HG02610 (cell line): Measurements from ENCODE around the gene KCNF1.

Experiments
- ATAC-seq: cut with Tn5 transposase; IDR thresholded peaks from one replicate; pipeline ENCODE4 v1.9.1; 2021; ENCODE audit warnings: mild to moderate bottlenecking, moderate library complexity; ENCODE audit not compliant: unreplicated experiment

KCNF1 gene

DNA sequence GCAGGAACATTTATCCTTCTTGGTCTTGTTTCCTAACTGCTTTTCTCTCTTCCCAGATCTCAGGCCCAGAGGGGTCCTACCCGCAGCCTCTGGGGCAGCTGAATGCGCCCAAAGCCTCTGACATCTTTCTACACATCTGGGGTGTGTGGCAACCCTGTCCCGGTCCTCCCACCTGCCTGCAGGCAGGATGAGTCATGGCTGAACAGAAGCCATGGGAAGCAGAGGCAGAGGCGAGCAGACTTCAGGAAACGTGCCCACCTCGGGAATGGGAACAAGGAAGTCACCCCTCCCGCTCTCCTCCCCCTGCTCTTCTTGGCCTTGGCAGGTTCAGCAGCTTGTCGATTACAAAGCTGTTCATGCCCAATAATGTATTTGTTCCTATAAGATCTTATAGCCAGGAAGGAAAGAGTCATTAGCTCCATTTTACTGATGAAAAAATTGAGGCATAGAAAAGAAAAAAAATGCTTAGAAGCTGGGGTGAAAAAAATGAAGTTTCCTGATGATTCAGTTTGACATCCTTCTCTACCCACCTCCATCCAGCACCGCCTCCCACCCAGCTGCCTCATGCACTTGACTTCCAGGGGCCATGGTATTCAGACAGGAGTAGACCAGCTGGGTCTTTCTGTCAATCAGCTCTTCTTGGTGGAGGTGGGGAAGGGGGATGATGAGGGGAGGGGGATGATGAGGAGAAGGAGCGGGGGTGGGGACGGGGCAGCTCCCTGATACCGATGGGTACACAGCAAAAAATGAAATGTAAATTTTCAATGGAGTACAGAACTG lies 10.4 kb upstream of the KCNF1 start:
- no peak for ATAC-seq

DNA sequence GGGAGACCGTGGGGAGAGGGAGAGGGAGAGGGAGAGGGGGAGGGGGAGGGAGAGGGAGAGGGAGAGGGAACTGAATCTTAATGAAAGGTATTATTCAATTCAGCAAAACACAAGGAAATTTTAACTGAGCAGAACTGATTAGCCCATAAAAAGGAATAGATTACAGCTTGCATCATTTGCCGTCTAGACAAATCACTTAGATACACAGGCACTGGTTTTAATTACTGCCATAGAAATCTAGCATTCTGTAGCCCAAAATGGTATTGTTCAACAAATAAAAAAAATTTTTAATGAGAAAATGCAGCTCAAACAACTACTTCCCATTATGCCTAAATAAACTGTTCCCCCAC lies 7.9 kb upstream of the KCNF1 start:
- ATAC-seq, result no peak

- no peak for ATAC-seq
Measured at GRCh38 chr2:10904455-10904854, 7.3 kb upstream of the KCNF1 start.

DNA sequence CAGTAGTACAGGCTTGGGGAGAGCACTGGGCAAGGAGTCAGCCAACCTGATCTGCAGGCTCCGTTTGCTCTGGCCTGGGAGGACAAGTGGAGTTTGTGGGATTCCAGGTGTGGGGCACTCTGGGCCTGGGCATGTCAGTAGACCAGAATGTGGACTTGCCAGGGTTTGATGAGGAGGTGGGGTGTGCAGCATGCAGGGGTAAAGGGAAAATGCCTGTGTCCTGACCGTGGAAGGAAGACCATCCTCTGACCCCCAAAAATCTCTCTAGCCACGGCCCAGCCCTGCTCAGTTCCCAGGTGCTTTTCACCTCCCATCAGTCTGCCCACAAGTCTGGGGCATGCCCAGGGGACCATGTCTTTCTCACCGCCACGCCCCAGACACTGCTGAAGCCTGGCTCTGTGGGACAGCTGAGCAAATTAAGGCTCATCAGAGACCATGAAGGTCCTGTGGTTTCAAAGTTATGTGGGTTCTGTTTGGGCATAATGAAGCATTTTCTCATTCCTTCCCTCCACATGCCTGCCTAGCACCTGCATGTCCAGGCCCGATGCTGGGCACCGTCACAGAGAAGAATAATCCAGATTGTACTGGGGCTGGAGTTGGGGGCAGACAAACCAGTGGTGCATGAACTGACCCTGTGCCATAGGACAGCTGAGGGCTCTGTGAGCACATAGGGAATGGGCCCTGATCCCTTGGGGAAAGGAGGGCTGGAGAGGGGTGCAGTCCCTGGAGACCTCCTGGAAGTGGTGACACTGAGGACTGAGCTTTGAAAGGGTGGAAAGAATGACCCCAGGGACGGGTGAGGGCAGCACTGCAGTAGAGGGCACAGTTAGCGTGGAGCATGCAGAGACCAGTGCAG lies 6.5 kb upstream of the KCNF1 start:
- ATAC-seq, result no peak

- ATAC-seq, result no peak
Measured at GRCh38 chr2:10905862-10906143, 5.9 kb upstream of the KCNF1 start.

DNA sequence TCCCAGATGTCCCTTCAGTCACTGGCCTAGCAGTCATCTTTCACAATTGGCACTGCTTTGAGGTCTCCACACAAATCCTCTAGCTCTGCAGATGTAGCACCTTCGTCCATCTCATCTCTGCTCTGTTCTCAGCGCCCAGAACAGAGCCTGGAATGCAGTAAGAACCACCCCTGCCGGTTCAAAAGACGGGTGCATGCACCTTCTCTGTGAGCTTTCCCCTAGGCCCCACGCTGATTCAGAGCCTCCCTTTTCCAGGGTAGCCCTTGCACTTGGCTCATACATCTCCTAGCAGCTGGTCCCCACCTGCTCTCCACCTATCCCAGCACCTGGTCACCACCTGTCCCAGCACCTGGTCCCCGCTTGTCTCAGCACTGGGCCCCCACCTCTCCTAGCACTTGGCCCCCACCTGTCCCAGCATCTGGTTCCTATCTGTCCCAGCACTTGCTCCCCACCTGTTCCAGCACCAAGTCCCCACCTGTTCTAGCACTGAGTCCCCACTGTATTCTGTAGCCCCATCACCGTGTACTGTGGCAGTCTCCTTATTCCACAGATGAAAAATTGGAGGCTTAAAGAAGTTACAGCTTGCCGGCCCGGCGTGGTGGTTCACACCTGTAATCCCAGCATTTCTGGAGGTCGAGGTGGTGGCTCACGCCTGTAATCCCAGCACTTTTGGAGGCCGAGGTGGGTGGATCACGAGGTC lies 4.7 kb upstream of the KCNF1 start:
- ATAC-seq, result no peak

DNA sequence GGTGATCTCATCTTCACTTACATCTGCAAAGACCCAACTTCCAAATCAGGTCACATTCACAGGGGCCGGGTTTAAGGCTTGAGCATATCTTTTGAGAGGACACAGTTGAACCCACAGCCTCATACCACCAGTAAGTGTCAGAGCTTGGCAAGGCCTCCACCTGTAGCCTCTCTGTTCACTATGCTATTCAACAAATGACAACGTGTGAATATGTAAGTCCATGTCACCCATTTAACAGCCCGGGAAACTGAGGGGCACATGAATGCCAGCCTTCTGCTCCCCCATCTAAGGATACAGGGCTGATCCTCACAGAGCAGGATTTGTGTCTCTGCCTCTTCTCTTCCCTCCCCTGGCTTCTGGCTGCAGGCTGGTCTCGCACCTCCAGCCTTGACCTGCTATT lies 3.5 kb upstream of the KCNF1 start:
- no peak for ATAC-seq

- no peak for ATAC-seq
Measured at GRCh38 chr2:10909050-10909995, 2.4 kb upstream of the KCNF1 start.

- no peak for ATAC-seq
Measured at GRCh38 chr2:10909996-10910341, 1.8 kb upstream of the KCNF1 start.

DNA sequence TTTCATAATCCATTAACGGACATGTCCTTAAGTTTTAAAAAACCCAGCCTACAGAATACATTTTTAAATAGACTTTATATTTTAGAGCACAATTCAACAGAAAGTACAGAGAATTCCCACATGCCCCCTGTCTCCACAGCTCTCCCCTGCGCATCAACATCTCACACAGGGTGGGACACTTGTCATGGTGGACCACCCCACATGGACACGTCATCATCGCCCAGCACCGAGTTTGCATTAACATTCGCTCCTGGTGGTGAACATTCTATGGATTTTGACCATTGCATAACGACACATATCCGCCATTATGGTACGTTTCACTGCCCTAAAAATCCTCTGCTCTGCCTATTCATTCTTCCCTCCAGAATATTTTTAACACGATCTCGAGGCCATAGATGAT lies 1.1 kb upstream of the KCNF1 start:
- ATAC-seq, result no peak

DNA sequence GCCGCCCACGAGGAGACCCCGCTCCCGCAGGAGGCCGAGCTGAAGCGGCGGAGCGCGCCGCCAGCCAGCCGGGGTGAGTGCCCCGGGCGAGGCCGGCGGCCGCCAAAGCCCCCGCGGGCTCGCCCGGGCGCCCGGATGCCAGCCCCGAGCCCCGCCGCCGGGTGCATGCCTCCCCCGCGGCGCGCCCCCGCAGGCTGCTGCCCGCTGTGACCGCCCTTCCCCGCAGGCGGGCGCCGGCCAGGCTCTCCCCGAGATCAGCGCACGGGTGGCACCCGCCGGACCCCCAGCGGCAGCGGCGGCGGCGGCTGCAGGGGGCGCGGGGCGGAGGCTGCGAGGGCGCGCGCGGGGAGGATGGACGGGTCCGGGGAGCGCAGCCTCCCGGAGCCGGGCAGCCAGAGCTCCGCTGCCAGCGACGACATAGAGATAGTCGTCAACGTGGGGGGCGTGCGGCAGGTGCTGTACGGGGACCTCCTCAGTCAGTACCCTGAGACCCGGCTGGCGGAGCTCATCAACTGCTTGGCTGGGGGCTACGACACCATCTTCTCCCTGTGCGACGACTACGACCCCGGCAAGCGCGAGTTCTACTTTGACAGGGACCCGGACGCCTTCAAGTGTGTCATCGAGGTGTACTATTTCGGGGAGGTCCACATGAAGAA lies 470 bp downstream of the KCNF1 start:
- no peak for ATAC-seq

DNA sequence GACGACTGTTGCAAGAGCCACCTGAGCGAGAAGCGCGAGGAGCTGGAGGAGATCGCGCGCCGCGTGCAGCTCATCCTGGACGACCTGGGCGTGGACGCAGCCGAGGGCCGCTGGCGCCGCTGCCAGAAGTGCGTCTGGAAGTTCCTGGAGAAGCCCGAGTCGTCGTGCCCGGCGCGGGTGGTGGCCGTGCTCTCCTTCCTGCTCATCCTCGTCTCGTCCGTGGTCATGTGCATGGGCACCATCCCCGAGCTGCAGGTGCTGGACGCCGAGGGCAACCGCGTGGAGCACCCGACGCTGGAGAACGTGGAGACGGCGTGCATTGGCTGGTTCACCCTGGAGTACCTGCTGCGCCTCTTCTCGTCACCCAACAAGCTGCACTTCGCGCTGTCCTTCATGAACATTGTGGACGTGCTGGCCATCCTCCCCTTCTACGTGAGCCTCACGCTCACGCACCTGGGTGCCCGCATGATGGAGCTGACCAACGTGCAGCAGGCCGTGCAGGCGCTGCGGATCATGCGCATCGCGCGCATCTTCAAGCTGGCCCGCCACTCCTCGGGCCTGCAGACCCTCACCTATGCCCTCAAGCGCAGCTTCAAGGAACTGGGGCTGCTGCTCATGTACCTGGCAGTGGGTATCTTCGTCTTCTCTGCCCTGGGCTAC lies 1.2 kb downstream of the KCNF1 start:
- no peak for ATAC-seq

- no peak for ATAC-seq
Measured at GRCh38 chr2:10913501-10914271, 2.0 kb downstream of the KCNF1 start.

DNA sequence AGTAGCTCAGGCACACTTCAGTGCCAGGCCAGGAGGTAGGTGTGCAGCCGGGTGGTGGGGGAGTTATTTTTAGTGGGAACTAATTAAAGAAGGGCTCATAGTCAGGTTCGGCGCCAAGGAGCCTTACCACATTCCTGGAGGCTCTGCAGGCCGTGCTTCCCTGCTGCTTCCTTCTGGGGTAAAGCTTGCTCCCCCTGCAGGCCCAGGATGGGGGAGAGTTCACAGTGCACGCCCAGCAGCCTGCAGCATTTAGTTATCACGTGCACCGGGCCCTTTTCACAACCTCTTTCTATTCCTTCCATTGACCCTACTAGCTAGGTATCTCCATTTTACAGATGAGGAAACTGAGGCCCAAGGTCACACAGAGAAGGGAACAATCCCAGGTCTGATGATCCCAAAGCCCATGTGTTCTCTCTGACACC lies 2.5 kb downstream of the KCNF1 start:
- ATAC-seq, result no peak

DNA sequence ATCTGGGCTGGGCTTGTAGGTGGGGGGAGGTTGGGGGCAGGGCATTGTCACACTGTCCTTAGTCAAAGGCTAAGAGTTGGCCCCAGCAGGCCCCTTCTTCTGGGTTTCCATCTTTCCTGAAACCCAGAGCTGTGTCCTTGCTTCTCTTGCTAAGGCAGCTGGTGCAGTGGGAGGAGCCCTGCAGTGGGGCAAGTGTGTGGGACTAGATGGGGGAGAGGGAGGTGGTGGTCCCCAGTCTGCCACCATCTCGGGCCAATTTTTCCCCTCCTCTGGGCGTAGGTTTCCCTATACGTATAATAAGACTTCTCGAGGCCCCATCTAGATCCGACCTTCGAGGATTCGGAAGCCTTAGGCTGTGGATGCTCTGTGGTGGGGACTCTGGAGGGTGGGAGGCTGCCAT lies 3.5 kb downstream of the KCNF1 start:
- no peak for ATAC-seq

GRCh38 chr2:10915731-10916276 lies 4.1 kb downstream of the KCNF1 start:
- ATAC-seq, result no peak

- no peak for ATAC-seq
Measured at GRCh38 chr2:10916953-10917352, 5.2 kb downstream of the KCNF1 start.

GRCh38 chr2:10917927-10918326 lies 6.2 kb downstream of the KCNF1 start:
- no peak for ATAC-seq
